ENCODE measurements around the gene FBLN1. TPM values are rescaled to one million over a fixed set of nuclear protein-coding genes. Genes with fewer than 3 reads are reported as not detected.
A peak's percentile ranks its signal among the peaks of the same experiment; 100 is the strongest.

FBLN1 gene
- total RNA-seq, 1 donor from 2014 or later = 271 TPM

DNA sequence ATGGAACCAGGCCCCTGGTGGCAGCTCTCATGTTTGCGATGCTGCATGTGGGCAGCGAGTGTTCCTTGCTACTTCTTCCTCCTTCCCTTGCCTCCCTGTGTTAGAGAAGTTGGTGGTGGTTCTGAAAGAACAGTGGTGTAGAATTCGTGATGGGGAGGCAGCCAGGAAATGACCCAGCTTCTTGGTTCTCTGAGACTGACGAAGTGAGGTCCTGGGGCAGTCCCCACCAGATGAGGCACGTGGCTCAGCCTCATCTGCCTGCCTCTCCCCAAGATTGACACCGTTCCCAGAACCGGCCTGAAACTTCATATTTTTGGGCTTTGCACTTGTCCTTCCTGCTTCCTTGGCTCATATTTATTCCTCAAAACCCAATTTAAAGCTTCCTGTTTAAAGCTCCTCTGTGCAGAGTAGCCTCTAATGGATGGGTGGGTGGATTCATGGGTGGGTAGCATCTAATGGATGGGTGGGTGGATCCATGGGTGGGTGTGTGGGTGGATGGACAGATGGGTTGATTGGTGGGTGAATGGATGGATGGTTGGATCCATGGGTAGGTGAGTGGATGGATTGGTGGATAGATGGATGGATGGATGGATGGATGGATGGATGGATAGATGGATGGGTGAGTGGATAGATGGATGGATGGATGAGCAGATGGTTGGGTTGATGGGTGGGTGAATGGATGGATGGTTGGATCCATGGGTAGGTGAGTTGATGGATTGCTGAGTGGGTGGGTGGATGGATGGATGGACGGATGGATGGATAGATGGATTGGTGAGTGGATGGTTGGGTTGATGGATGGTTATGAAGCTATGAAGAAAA, 91.6 kb downstream of the FBLN1 start:
- no peak overlapping the region for H3K27ac Mint-ChIP-seq
- no peaks in the 10 kb centered on the region for H3K9me3 Mint-ChIP-seq
- H3K4me1 Mint-ChIP-seq (ENCODE audit: unreplicated experiment) = no peaks in the 10 kb centered on the region
- TF ChIP-seq, protein P1, sequence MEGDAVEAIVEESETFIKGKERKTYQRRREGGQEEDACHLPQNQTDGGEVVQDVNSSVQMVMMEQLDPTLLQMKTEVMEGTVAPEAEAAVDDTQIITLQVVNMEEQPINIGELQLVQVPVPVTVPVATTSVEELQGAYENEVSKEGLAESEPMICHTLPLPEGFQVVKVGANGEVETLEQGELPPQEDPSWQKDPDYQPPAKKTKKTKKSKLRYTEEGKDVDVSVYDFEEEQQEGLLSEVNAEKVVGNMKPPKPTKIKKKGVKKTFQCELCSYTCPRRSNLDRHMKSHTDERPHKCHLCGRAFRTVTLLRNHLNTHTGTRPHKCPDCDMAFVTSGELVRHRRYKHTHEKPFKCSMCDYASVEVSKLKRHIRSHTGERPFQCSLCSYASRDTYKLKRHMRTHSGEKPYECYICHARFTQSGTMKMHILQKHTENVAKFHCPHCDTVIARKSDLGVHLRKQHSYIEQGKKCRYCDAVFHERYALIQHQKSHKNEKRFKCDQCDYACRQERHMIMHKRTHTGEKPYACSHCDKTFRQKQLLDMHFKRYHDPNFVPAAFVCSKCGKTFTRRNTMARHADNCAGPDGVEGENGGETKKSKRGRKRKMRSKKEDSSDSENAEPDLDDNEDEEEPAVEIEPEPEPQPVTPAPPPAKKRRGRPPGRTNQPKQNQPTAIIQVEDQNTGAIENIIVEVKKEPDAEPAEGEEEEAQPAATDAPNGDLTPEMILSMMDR (conservative IDR thresholded peaks at IDR 0.05) = no peak
- H3K36me3 Mint-ChIP-seq = peaks cover 4% of the 10 kb centered on the region
- no peaks in the 10 kb centered on the region for H3K27me3 Mint-ChIP-seq
- no peak overlapping the region for H3K4me3 Mint-ChIP-seq
- no peak for DNase-seq (ENCODE audit: extremely low spot score, unreplicated experiment)

DNA sequence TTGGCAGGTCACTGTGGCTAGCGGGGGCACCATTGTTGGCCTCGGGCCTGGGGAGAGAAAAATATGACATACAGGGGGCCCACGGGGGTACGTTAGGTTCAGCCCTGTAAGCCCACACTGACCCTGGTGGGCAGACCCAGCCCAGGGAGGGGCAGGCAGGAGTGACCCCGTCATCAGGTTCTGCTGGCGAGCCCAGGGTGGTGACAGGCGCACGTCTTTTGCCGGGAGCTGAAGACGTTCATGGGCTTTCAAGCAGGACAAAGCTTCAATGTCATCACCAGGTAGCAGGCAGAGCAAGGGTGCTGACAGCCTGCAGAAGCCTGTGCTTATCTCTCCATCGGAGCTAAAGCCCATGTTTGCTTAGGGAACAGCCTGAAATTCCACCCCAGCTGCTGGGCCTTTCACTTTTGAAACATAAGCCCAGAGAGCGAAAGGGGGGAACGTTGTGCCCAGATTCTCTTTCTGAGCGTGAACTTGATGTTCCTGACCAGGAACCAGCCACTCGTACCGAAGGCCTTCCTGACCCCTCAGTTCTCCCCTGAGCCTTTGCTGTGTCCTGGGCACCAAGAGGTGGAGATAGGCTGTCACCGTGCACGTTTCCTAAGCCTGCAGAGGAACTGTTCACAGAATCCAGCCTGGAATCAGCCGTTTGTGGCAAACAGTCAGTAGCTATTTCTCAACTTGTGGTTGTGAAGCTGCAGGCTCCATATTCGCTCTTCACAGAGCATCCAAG, 94.9 kb downstream of the FBLN1 start:
- Mint-ChIP-seq H3K4me3 (no peak overlapping the region), H3K27ac (peak overlapping the region; percentile 31), H3K27me3 (no peaks in the 10 kb centered on the region), H3K4me1 (ENCODE audit: unreplicated experiment) (no peaks in the 10 kb centered on the region), H3K9me3 (no peaks in the 10 kb centered on the region), H3K36me3 (peaks cover 7% of the 10 kb centered on the region)
- TF ChIP-seq, protein P1 (conservative IDR thresholded peaks at IDR 0.05) = no peak
- DNase-seq (ENCODE audit: extremely low spot score, unreplicated experiment) = no peak

DNA sequence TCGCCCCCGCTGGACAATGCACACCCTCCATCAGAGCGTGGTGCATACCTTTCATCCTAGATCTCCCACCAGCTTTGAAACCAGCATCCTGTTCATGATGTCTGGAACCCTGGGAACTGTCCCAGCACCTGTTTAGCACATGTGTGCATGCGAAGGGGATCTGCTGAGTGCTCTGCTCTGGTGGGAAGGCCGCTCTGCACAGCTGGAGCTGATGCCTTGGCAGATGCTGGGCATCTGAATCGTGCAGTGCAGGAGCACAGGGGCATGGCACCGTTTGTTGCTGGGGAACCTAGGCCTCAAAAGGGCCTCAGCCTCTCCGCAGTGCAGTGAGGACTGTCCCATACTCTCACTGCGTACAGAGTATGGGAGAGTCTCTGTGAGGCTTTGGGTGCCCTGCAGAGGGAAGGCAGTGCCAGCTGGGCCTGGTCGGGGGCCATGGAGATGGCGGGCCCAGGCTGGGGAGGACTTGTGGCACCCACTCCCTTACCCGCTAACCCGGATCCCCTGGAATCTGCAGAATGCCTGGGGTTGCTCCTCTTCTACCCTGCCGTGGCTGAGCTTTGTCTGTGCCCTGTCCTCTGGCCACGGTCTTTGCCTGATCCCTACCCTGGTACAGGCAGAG, 96.0 kb downstream of the FBLN1 start:
- Mint-ChIP-seq H3K27ac (no peak overlapping the region), H3K36me3 (peaks cover 4% of the 10 kb centered on the region), H3K9me3 (no peaks in the 10 kb centered on the region), H3K4me3 (no peak overlapping the region), H3K27me3 (no peaks in the 10 kb centered on the region), H3K4me1 (ENCODE audit: unreplicated experiment) (no peaks in the 10 kb centered on the region)
- no peak for DNase-seq (ENCODE audit: extremely low spot score, unreplicated experiment)
- TF ChIP-seq, protein P1 (conservative IDR thresholded peaks at IDR 0.05) = no peak

DNA sequence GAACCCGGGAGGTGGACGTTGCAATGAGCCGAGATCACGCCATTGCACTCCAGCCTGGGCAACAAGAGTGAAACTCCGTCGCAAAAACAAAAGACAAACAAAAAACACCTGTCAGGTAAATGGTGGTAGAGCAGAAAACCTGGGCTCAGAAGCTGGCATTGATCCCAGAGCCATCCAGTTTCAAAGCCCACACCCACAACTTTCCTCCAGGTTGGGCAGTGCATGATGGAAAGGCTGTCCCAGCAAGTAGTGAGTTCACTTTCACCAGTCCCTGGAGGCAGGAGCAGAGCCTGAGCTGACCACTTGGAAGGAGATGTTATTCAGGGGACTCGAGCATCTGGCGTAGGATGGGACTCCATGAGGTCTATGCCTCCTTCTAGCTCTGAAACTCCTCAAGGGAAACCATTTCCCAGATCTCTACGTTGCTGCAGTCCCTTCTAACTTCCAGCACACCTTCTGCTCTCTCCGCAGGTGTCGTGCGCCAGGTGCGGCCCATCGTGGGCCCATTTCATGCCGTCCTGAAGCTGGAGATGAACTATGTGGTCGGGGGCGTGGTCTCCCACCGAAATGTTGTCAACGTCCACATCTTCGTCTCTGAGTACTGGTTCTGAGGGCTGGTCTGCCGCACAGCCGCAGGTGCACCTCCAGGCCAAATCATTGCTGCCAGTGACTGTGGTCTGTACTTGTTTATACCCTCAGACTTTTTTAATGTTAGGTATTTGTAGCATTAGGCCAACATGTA, 97.3 kb downstream of the FBLN1 start:
- TF ChIP-seq, protein P1 (conservative IDR thresholded peaks at IDR 0.05) = no peak
- Mint-ChIP-seq H3K9me3 (no peaks in the 10 kb centered on the region), H3K4me3 (no peak overlapping the region), H3K4me1 (ENCODE audit: unreplicated experiment) (no peaks in the 10 kb centered on the region), H3K27me3 (no peaks in the 10 kb centered on the region), H3K27ac (no peak overlapping the region), H3K36me3 (peaks cover 4% of the 10 kb centered on the region)
- no peak for DNase-seq (ENCODE audit: extremely low spot score, unreplicated experiment)

Data from type B pancreatic cell (in vitro differentiated cells).